H1 (cell line): ENCODE results near the gene RNF224.

Source experiments
- CTCF ChIP-seq, 3 experiments: IDR thresholded peaks; 1 replicate in 2 of 3; 2 replicates in 1 of 3; pipeline versions ENCODE4 v1.5.1 to v1.6.1; 2011; ENCODE audit warnings: low read length in 3 of 3, mild to moderate bottlenecking in 3 of 3, inconsistent platforms in 2 of 3, low read depth in 1 of 3, moderate library complexity in 1 of 3; ENCODE audit not compliant: insufficient read depth in 1 of 3; ENCODE audit errors: control extremely low read depth in 1 of 3
- EZH2 ChIP-seq: fragments of 200-600 bp; sonication (generic); IDR thresholded peaks from 2 replicates; pipeline ENCODE4 v1.7.1; 2012; ENCODE audit warnings: low read depth, mild to moderate bottlenecking, moderate library complexity, low read length, inconsistent platforms; ENCODE audit not compliant: severe bottlenecking
- SIN3A ChIP-seq, 2 experiments: IDR thresholded peaks in 1 of 2; conservative IDR thresholded peaks in 1 of 2; 2 replicates each; pipeline ENCODE4 v1.6.1; 2011 to 2012; ENCODE audit warnings: low read length in 2 of 2, improper control_type of control experiment in 1 of 2, low read depth in 1 of 2, mild to moderate bottlenecking in 1 of 2

DNA sequence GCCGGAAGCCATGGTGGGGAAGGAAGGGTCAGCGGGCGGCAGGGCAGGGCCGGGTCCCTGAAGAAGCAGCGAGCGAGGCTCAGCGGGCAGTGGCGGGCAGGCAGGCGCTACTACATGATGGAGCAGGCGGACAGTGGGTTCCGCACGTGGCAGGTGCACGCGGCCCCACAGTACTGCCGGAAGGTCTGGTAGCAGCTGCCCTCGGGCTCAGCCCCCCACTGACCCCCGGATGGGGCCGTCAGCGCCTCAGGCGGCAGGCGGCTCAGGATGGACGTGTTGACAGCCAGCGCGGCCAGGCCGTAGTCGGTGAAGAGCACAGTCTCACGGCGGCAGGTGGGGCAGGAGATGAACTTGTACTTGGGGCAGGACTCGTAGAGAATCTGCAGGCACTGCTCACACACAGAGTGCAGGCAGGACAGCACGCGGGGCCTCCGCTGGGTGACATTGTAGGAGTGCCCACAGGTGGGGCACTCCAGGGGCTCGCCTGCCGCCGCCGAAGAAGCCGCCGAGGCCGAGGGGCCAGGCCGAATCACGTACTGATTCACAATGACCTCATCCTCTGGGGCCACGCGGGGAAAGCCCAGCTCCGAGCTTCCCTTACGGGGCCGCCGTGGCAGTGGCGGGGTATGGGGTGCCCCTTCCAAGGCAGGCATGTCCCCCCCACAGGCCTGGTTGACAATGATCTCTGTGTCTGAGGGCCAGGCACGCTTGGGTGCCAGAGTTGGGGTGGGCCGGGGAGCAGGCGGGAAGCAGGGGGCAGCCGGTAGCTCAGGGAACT lies 6.8 kb upstream of the RNF224 start:
- TF ChIP-seq SIN3A (conservative IDR thresholded peaks at IDR 0.05 in 1 of 2, IDR thresholded peaks at IDR 0.05 in 1 of 2; ENCODE audit: low read depth in 1 of 2, low read length in 2 of 2) (no peak), CTCF (IDR thresholded peaks at IDR 0.05; ENCODE audit: control extremely low read depth in 1 of 3, insufficient read depth in 1 of 3, low read depth in 1 of 3, low read length in 3 of 3) (no peak), EZH2 (no peak)
